SK-N-SH (cell line): ENCODE results near the gene CADPS2. TPM values are rescaled to one million over a fixed set of nuclear protein-coding genes. Genes with fewer than 3 reads are reported as not detected.
A peak's percentile ranks its signal among the peaks of the same experiment; 100 is the strongest.

Source experiments
- CTCF ChIA-PET: fragments of 300-600, 350-600 bp; formaldehyde crosslinking; extraction: SDS; loops from one replicate; lab custom pipeline; 2021; lab: Yijun Ruan, JAX
- POLR2A ChIA-PET: fragments of 350-600 bp; sonication (Branson Sonifier 250); formaldehyde crosslinking; extraction: SDS; loops from one replicate; lab custom pipeline; 2020; ENCODE audit warnings: antibody characterized with exemption, inconsistent platforms; lab: Yijun Ruan, JAX
- DNase-seq: peaks from one replicate; pipeline ENCODE4 v3.0.0; 2012
- H2AFZ ChIP-seq: fragments of 200-600 bp; sonication (generic); 2 replicates; pipeline ENCODE4 v1.8.1; 2016; ENCODE audit warnings: antibody characterized with exemption, mild to moderate bottlenecking, low read depth
- H3F3A ChIP-seq: fragments of 200-600 bp; sonication (generic); replicated peaks from 2 replicates; pipeline ENCODE3; 2016; ENCODE audit warnings: antibody characterized with exemption, mild to moderate bottlenecking; ENCODE audit not compliant: insufficient read depth
- H3K27ac ChIP-seq, 2 experiments: fragments of 200-500 bp in 1 of 2; fragments of 200-600 bp in 1 of 2; sonication (Bioruptor generic) in 1 of 2; sonication (generic), shearing (Covaris generic) in 1 of 2; 2 replicates each; pipeline versions ENCODE4 v1.5.1 to v1.6.1; 2014 to 2016; ENCODE audit warnings: low read depth in 2 of 2, inconsistent platforms in 1 of 2, low read length in 1 of 2, mild to moderate bottlenecking in 1 of 2, mixed read lengths in 1 of 2
- H3K27me3 ChIP-seq: fragments of 200-600 bp; sonication (generic), shearing (Covaris generic); 2 replicates; pipeline ENCODE4 v1.6.1; 2016; ENCODE audit warnings: mixed run types; ENCODE audit not compliant: insufficient read depth
- H3K36me3 ChIP-seq, 2 experiments: fragments of 200-500 bp in 1 of 2; fragments of 200-600 bp in 1 of 2; sonication (Bioruptor generic) in 1 of 2; sonication (generic) in 1 of 2; replicated peaks in 1 of 2; 2 replicates each; pipeline versions ENCODE3 to v1.5.1; 2014 to 2016; ENCODE audit warnings: low read length in 1 of 2, mild to moderate bottlenecking in 1 of 2; ENCODE audit not compliant: insufficient read depth in 2 of 2, control insufficient read depth in 1 of 2
- H3K4me1 ChIP-seq, 2 experiments: fragments of 200-500 bp in 1 of 2; fragments of 200-600 bp in 1 of 2; sonication (Bioruptor generic) in 1 of 2; sonication (generic), shearing (Covaris generic) in 1 of 2; 2 replicates each; pipeline versions ENCODE4 v1.5.1 to v1.6.1; 2014 to 2016; ENCODE audit warnings: low read depth in 1 of 2, low read length in 1 of 2, mixed run types in 1 of 2; ENCODE audit not compliant: insufficient read depth in 2 of 2, control insufficient read depth in 1 of 2
- H3K4me2 ChIP-seq: fragments of 200-600 bp; sonication (generic), shearing (Covaris generic); 2 replicates; pipeline ENCODE4 v1.6.1; 2017; ENCODE audit warnings: mixed run types
- H3K4me3 ChIP-seq, 2 experiments: fragments of 200-500 bp in 1 of 2; fragments of 200-600 bp in 1 of 2; sonication (Bioruptor generic) in 1 of 2; sonication (generic), shearing (Covaris generic) in 1 of 2; 2 replicates each; pipeline versions ENCODE4 v1.5.1 to v1.8.1; 2014 to 2016; ENCODE audit warnings: low read depth in 2 of 2, inconsistent platforms in 1 of 2, low read length in 1 of 2, mild to moderate bottlenecking in 1 of 2, mixed read lengths in 1 of 2, moderate library complexity in 1 of 2
- H3K79me2 ChIP-seq: fragments of 200-600 bp; sonication (generic); 2 replicates; pipeline ENCODE4 v1.8.1; 2017; ENCODE audit warnings: mild to moderate bottlenecking; ENCODE audit not compliant: insufficient read depth
- H3K9ac ChIP-seq: fragments of 200-600 bp; sonication (generic); 2 replicates; pipeline ENCODE4 v1.6.1; 2017; ENCODE audit warnings: mixed run types
- H3K9me2 ChIP-seq: fragments of 200-600 bp; sonication (generic); 2 replicates; pipeline ENCODE4 v1.6.1; 2017; ENCODE audit warnings: mixed run types
- H3K9me3 ChIP-seq: fragments of 200-600 bp; sonication (generic); 2 replicates; pipeline ENCODE4 v1.6.1; 2017; ENCODE audit warnings: mixed run types, mild to moderate bottlenecking, moderate library complexity
- H4K20me1 ChIP-seq: fragments of 200-600 bp; sonication (generic); 2 replicates; pipeline ENCODE4 v1.6.1; 2017; ENCODE audit warnings: mild to moderate bottlenecking, mixed run types; ENCODE audit not compliant: insufficient read depth
- EZH2phosphoT487 ChIP-seq: fragments of 200-600 bp; sonication (generic); IDR thresholded peaks from 2 replicates; pipeline ENCODE4 v1.6.1; 2017; ENCODE audit warnings: low read depth, mixed run types, mild to moderate bottlenecking, antibody characterized with exemption, moderate library complexity, borderline replicate concordance
- FOSL2 ChIP-seq: IDR thresholded peaks from 2 replicates; pipeline ENCODE4 v1.4.0; 2012; ENCODE audit warnings: low read depth, mild to moderate bottlenecking, moderate library complexity, borderline replicate concordance
- FOXJ3 ChIP-seq: sonication (generic); formaldehyde crosslinking; IDR thresholded peaks from 2 replicates; pipeline ENCODE4 v1.5.1; 2020; ENCODE audit warnings: mild to moderate bottlenecking, missing genetic modification reagents
- FOXM1 ChIP-seq: IDR thresholded peaks from 2 replicates; pipeline ENCODE4 v1.4.0; 2012; ENCODE audit warnings: low read depth, mild to moderate bottlenecking
- GABPA ChIP-seq: IDR thresholded peaks from 2 replicates; pipeline ENCODE4 v1.4.0; 2012; ENCODE audit warnings: low read depth, mild to moderate bottlenecking
- IRF3 ChIP-seq: fragments of 150-350 bp; IDR thresholded peaks from 2 replicates; pipeline ENCODE4 v1.6.1; 2016; ENCODE audit warnings: mild to moderate bottlenecking, low read depth, low read length
- MAX ChIP-seq: IDR thresholded peaks from 2 replicates; pipeline ENCODE4 v1.4.0; 2012; ENCODE audit warnings: low read depth
- NRF1 ChIP-seq: IDR thresholded peaks from 2 replicates; pipeline ENCODE4 v1.6.1; 2012; ENCODE audit warnings: low read depth, mild to moderate bottlenecking, low read length
- POLR2AphosphoS5 ChIP-seq: IDR thresholded peaks from 2 replicates; pipeline ENCODE4 v1.6.1; 2012; ENCODE audit warnings: low read depth, low read length
- RAD21 ChIP-seq: IDR thresholded peaks from 2 replicates; pipeline ENCODE4 v1.6.1; 2012; ENCODE audit warnings: mild to moderate bottlenecking, low read length
- REST ChIP-seq: IDR thresholded peaks from 2 replicates; pipeline ENCODE4 v1.6.1; 2012; ENCODE audit warnings: mild to moderate bottlenecking, low read depth, low read length, moderate library complexity
- SIN3A ChIP-seq: IDR thresholded peaks from 2 replicates; pipeline ENCODE4 v1.6.1; 2012; ENCODE audit warnings: low read depth, mild to moderate bottlenecking, low read length, moderate library complexity, borderline replicate concordance
- SMC3 ChIP-seq: IDR thresholded peaks from 2 replicates; pipeline ENCODE4 v1.6.1; 2012; ENCODE audit warnings: low read depth, low read length, improper control_type of control experiment
- TAF1 ChIP-seq: IDR thresholded peaks from 2 replicates; pipeline ENCODE4 v1.6.1; 2012; ENCODE audit warnings: low read depth, mild to moderate bottlenecking, low read length, moderate library complexity, borderline replicate concordance
- TCF12 ChIP-seq: IDR thresholded peaks from 2 replicates; pipeline ENCODE4 v1.4.0; 2012
- USF1 ChIP-seq: IDR thresholded peaks from 2 replicates; pipeline ENCODE4 v1.4.0; 2012; ENCODE audit warnings: low read depth, borderline replicate concordance
- YY1 ChIP-seq: IDR thresholded peaks from 2 replicates; pipeline ENCODE4 v1.4.0; 2012; ENCODE audit warnings: low read depth, mild to moderate bottlenecking
- ZBTB33 ChIP-seq: IDR thresholded peaks from 2 replicates; pipeline ENCODE4 v1.4.0; 2012; ENCODE audit warnings: low read depth, borderline replicate concordance
- WGBS: methylation state at CpG from one replicate; pipeline ENCODE4 v1.1.6; 2017; ENCODE audit warnings: low lambda C conversion rate; 5-methylcytosine and 5-hydroxymethylcytosine counted together
- polyA plus RNA-seq, 3 experiments: library from polyadenylated mRNA; depleted of rRNA; stranded (reverse); fragments of >200 nt; gene quantifications; 2 replicates each; pipeline ENCODE4 v1.2.3, GENCODE V29; 2012

CADPS2 gene
- polyA plus RNA-seq (2012; rRNA removed), result 0.05 TPM in 2 replicates
- 0.08 and 0.10 TPM in 2 replicates for polyA plus RNA-seq (2012; cell fraction: cytosol; rRNA removed)
- polyA plus RNA-seq (2012; cell fraction: nucleus; rRNA removed), result 0.05 and 0.06 TPM in 2 replicates

GRCh38 chr7:122886357-122887081, at the start of gene CADPS2:
CADPS2 (minus strand) TSS chr7:122886460; CDS start chr7:122886337, 123 bp downstream.
- Histone ChIP-seq H3K27ac (no peak within 1 kb of the TSS), H3K4me3 (peak within 1 kb of the TSS; percentile 63 to 71), H3K27me3 (peaks cover 47% of the 10 kb centered on the region), H3K9ac (no peak within 1 kb of the TSS), H3K9me3 (no peaks in the 10 kb centered on the region), H3K4me1 (peaks cover 0 to 15% of the 10 kb centered on the region in 2 experiments; a peak in 1 of 4 replicates), H3K9me2 (no peaks in the 10 kb centered on the region), H3K4me2 (peak within 1 kb of the TSS; percentile 90), H3K36me3 (no peaks in the 10 kb centered on the region), H3K79me2 (no peaks in the 10 kb centered on the region), H2AFZ (peak within 1 kb of the TSS; percentile 87), H4K20me1 (no peaks in the 10 kb centered on the region), H3F3A (no peaks in the 10 kb centered on the region)
- peak; percentile 86 for DNase-seq
- TF ChIP-seq NRF1 (peak; percentile 54), USF1 (0 out of 2 replicates have a peak, but pooled peaks have one; percentile 11), MAX (peak; percentile 68; the same call in 1 of the 2 replicates), SIN3A (no peak)
- ChIA-PET CTCF (interaction anchor here (0.6 to 1.7 kb wide), 5 partner anchors 14 to 349 kb away, joined by 3 to 4 read pairs (median 3); no protein-coding TSS in a partner anchor), POLR2A (no interaction called here)
- 2% methylated on average over 52 of the region's 73 CpGs for WGBS

GRCh38 chr7:122935620-122936019, 49.4 kb upstream of the CADPS2 start:
- H3K4me2 ChIP-seq, result no peak overlapping the region
- POLR2A ChIA-PET, result no interaction called here

More at GRCh38 chr7:122935620-122936019, 49.4 kb upstream of the CADPS2 start:
- H3K27me3 ChIP-seq, result no peaks in the 10 kb centered on the region
- no peaks in the 10 kb centered on the region for H3K79me2 ChIP-seq
- H4K20me1 ChIP-seq, result no peaks in the 10 kb centered on the region
- no peaks in the 10 kb centered on the region for H3K36me3 ChIP-seq
- no peaks in the 10 kb centered on the region for H3F3A ChIP-seq
- H3K27ac ChIP-seq, result no peak overlapping the region
- no peak for DNase-seq
- no peak overlapping the region for H2AFZ ChIP-seq
- H3K9me3 ChIP-seq, result no peaks in the 10 kb centered on the region
- no peak overlapping the region for H3K4me3 ChIP-seq
- CTCF ChIA-PET, result no interaction called here
- H3K9ac ChIP-seq, result no peak overlapping the region
- H3K4me1 ChIP-seq, result no peaks in the 10 kb centered on the region
- H3K9me2 ChIP-seq, result no peaks in the 10 kb centered on the region
- TF ChIP-seq SIN3A, result no peak
- no peak for TF ChIP-seq SMC3
- no peak for TF ChIP-seq FOSL2
- no peak for TF ChIP-seq RAD21
- TF ChIP-seq ZBTB33, result no peak
- no peak for TF ChIP-seq REST
- no peak for TF ChIP-seq GABPA
- no peak for TF ChIP-seq YY1
- no peak for TF ChIP-seq TAF1
- no peak for TF ChIP-seq EZH2phosphoT487
- TF ChIP-seq FOXM1, result no peak
- TF ChIP-seq TCF12, result no peak
- no peak for TF ChIP-seq POLR2AphosphoS5
- no peak for TF ChIP-seq MAX
- no peak for TF ChIP-seq FOXJ3
- no peak for TF ChIP-seq IRF3
